Osteocyte (in vitro differentiated cells): ENCODE results near the gene CCDC194. TPM values are rescaled to one million over a fixed set of nuclear protein-coding genes. Genes with fewer than 3 reads are reported as not detected.

Experiments
- DNase-seq: peaks from one replicate; pipeline ENCODE4 v3.0.0; 2021; ENCODE audit warnings: mixed read lengths; ENCODE audit not compliant: unreplicated experiment; ENCODE audit errors: extremely low spot score
- H3K27ac Mint-ChIP-seq: one replicate; pipeline ENCODE4 v1.8.0; 2021; ENCODE audit warnings: mild to moderate bottlenecking, mixed read lengths; ENCODE audit not compliant: unreplicated experiment
- H3K27me3 Mint-ChIP-seq: one replicate; pipeline ENCODE4 v1.8.0; 2021; ENCODE audit warnings: mixed read lengths; ENCODE audit not compliant: unreplicated experiment
- H3K36me3 Mint-ChIP-seq: one replicate; pipeline ENCODE4 v1.8.0; 2021; ENCODE audit warnings: mixed read lengths; ENCODE audit not compliant: unreplicated experiment
- H3K4me1 Mint-ChIP-seq: one replicate; pipeline ENCODE4 v1.8.0; 2021; ENCODE audit warnings: mixed read lengths; ENCODE audit not compliant: unreplicated experiment
- H3K4me3 Mint-ChIP-seq: one replicate; pipeline ENCODE4 v1.8.0; 2021; ENCODE audit warnings: mild to moderate bottlenecking, moderate library complexity, mixed read lengths; ENCODE audit not compliant: unreplicated experiment
- H3K9me3 Mint-ChIP-seq: one replicate; pipeline ENCODE4 v1.8.0; 2021; ENCODE audit warnings: mixed read lengths; ENCODE audit not compliant: unreplicated experiment
- CTCF ChIP-seq: fragments of 200-600 bp; sonication (generic); IDR thresholded peaks from 2 replicates; pipeline ENCODE4 v1.5.0; 2021; ENCODE audit warnings: antibody characterized with exemption, mild to moderate bottlenecking, moderate library complexity
- total RNA-seq: library from RNA; stranded (reverse); gene quantifications from 2 replicates; pipeline ENCODE4 v1.2.1, GENCODE V29; 2021

Gene CCDC194
- total RNA-seq, 1 donor from 2014 or later, result not detected

- Mint-ChIP-seq H3K27ac (peak overlapping the region; percentile 34), H3K27me3 (peaks cover 6% of the 10 kb centered on the region)
- DNase-seq, result no peak
These were observed 26.5 kb upstream of the CCDC194 start for GRCh38 chr19:17420475-17420924.

GRCh38 chr19:17419621-17420474 is 25.9 kb upstream of the CCDC194 start, which contains the start of gene MVB12A:
TSS of gene MVB12A (plus strand) at chr19:17420047. CDS start at chr19:17420136, 89 bp downstream.
- Mint-ChIP-seq H3K27me3 (peaks cover 11% of the 10 kb centered on the region), H3K4me1 (peaks cover 17% of the 10 kb centered on the region), H3K36me3 (peaks cover 3% of the 10 kb centered on the region)

More at GRCh38 chr19:17420475-17420924, 26.5 kb upstream of the CCDC194 start:
- Mint-ChIP-seq H3K4me1 (peaks cover 21% of the 10 kb centered on the region), H3K9me3 (no peaks in the 10 kb centered on the region), H3K4me3 (peak overlapping the region; percentile 83), H3K36me3 (peaks cover 3% of the 10 kb centered on the region)
- TF ChIP-seq CTCF, result no peak

GRCh38 chr19:17419154-17419620 is 25.2 kb upstream of the CCDC194 start:
- no peak for DNase-seq
- Mint-ChIP-seq H3K9me3 (no peaks in the 10 kb centered on the region), H3K36me3 (peaks cover 3% of the 10 kb centered on the region), H3K4me1 (peaks cover 14% of the 10 kb centered on the region), H3K4me3 (peak overlapping the region; percentile 83), H3K27me3 (peaks cover 11% of the 10 kb centered on the region), H3K27ac (peak overlapping the region; percentile 97)
- no peak for TF ChIP-seq CTCF

More at GRCh38 chr19:17419621-17420474, 25.9 kb upstream of the CCDC194 start, which contains the start of gene MVB12A:
- Mint-ChIP-seq H3K4me3 (peak within 1 kb of the TSS; percentile 83), H3K9me3 (no peaks in the 10 kb centered on the region), H3K27ac (peak within 1 kb of the TSS; percentile 97)
- DNase-seq, result peak; percentile 99
- no peak for TF ChIP-seq CTCF

DNA sequence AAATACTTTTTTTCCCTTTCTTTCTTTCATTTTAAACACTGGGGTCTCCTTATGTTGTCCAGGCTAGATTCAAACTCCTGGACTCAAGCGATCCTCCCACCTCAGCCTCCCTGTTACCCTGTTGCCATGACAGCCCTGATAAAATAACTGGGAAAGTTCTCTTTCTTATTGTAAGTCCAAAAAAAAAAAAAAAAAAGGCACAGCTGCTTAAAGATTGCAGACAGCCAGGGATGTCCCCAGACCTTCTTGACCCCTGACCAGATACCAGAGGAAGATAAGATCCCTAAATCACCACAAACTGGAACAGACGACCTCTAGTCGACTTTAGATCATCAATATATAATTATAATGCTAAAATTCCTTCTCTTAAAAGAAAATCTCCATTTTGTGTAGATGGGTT is 24.7 kb upstream of the CCDC194 start:
- H3K27me3 Mint-ChIP-seq, result peaks cover 11% of the 10 kb centered on the region
- no peak for TF ChIP-seq CTCF
- peak overlapping the region; percentile 83 for H3K4me3 Mint-ChIP-seq
- no peaks in the 10 kb centered on the region for H3K9me3 Mint-ChIP-seq
- peak overlapping the region; percentile 97 for H3K27ac Mint-ChIP-seq
- H3K36me3 Mint-ChIP-seq, result peaks cover 3% of the 10 kb centered on the region
- no peak for DNase-seq
- H3K4me1 Mint-ChIP-seq, result peaks cover 13% of the 10 kb centered on the region

DNA sequence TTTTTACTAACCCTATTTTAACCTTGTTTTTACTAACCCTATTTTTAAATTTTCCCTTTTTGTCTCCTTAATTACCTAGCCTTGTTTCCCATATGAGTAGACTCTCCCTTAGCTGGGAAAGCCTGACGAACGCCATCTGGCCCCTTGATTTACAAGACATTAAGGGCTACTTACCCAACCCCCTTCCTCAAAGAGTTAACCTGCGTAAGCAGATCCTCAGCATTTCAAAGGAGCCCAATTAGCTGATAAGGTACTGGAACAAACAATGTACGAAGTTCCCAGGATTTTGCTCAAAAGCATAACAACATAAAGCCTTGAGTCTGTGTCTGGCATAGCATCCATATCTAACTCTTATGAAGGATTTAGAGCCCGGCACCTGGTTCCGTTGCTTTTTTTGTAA is 21.1 kb upstream of the CCDC194 start:
- no peaks in the 10 kb centered on the region for H3K9me3 Mint-ChIP-seq
- H3K4me1 Mint-ChIP-seq, result peaks cover 14% of the 10 kb centered on the region
- H3K36me3 Mint-ChIP-seq, result no peaks in the 10 kb centered on the region
- H3K27me3 Mint-ChIP-seq, result peaks cover 20% of the 10 kb centered on the region
- no peak for DNase-seq
- H3K27ac Mint-ChIP-seq, result no peak overlapping the region
- H3K4me3 Mint-ChIP-seq, result no peak overlapping the region
- no peak for TF ChIP-seq CTCF
